HUES6 (cell line): ENCODE data around the gene LILRA5.

Experiments used
- H3K27ac ChIP-seq: 2 replicates; pipeline ENCODE4 v1.7.0; 2013; ENCODE audit warnings: low read depth, mild to moderate bottlenecking, low read length, inconsistent platforms
- H3K27me3 ChIP-seq: 2 replicates; pipeline ENCODE4 v1.6.1; 2013; ENCODE audit warnings: low read length; ENCODE audit not compliant: control insufficient read depth, insufficient read depth
- H3K36me3 ChIP-seq: 2 replicates; pipeline ENCODE4 v1.6.1; 2013; ENCODE audit warnings: low read length; ENCODE audit not compliant: control insufficient read depth, insufficient read depth
- H3K4me1 ChIP-seq: 2 replicates; pipeline ENCODE4 v1.6.1; 2013; ENCODE audit warnings: low read length; ENCODE audit not compliant: control insufficient read depth, insufficient read depth
- H3K4me3 ChIP-seq: 2 replicates; pipeline ENCODE4 v1.5.1; 2013; ENCODE audit warnings: low read depth, low read length
- H3K9ac ChIP-seq: one replicate; pipeline ENCODE4 v1.6.1; 2013; ENCODE audit warnings: mild to moderate bottlenecking, low read length
- H3K9me3 ChIP-seq: 2 replicates; pipeline ENCODE4 v1.6.1; 2013; ENCODE audit warnings: low read depth, low read length; ENCODE audit not compliant: control insufficient read depth, insufficient read depth

The LILRA5 gene

GRCh38 chr19:54345938-54346386 is 33.0 kb upstream of the LILRA5 start:
- no peak overlapping the region for H3K9ac ChIP-seq
- no peak overlapping the region for H3K27ac ChIP-seq
- no peaks in the 10 kb centered on the region for H3K9me3 ChIP-seq
- H3K4me3 ChIP-seq: no peak overlapping the region
- peaks cover 15% of the 10 kb centered on the region for H3K27me3 ChIP-seq
- no peaks in the 10 kb centered on the region for H3K36me3 ChIP-seq
- no peaks in the 10 kb centered on the region for H3K4me1 ChIP-seq

- Histone ChIP-seq H3K9me3 (no peaks in the 10 kb centered on the region), H3K27ac (no peak overlapping the region), H3K4me1 (no peaks in the 10 kb centered on the region), H3K27me3 (peaks cover 9% of the 10 kb centered on the region), H3K4me3 (no peak overlapping the region), H3K9ac (no peak overlapping the region), H3K36me3 (no peaks in the 10 kb centered on the region)
These were observed 30.9 kb upstream of the LILRA5 start for GRCh38 chr19:54343868-54344267.

GRCh38 chr19:54341295-54341694 is 28.3 kb upstream of the LILRA5 start:
- no peak overlapping the region for H3K27ac ChIP-seq
- H3K27me3 ChIP-seq: no peaks in the 10 kb centered on the region
- no peak overlapping the region for H3K4me3 ChIP-seq
- no peaks in the 10 kb centered on the region for H3K9me3 ChIP-seq
- H3K4me1 ChIP-seq: peaks cover 5% of the 10 kb centered on the region; the same call in 1 of the 2 replicates
- no peak overlapping the region for H3K9ac ChIP-seq
- H3K36me3 ChIP-seq: no peaks in the 10 kb centered on the region

- no peaks in the 10 kb centered on the region for H3K36me3 ChIP-seq
- H3K4me3 ChIP-seq: no peak overlapping the region
- H3K27ac ChIP-seq: no peak overlapping the region
- H3K4me1 ChIP-seq: peaks cover 5% of the 10 kb centered on the region; the same call in 1 of the 2 replicates
- H3K27me3 ChIP-seq: no peaks in the 10 kb centered on the region
- no peaks in the 10 kb centered on the region for H3K9me3 ChIP-seq
- H3K9ac ChIP-seq: no peak overlapping the region
These were observed 26.8 kb upstream of the LILRA5 start for GRCh38 chr19:54339646-54340358.

- Histone ChIP-seq H3K36me3 (no peaks in the 10 kb centered on the region), H3K27ac (no peak overlapping the region), H3K9me3 (no peaks in the 10 kb centered on the region), H3K27me3 (no peaks in the 10 kb centered on the region), H3K9ac (no peak overlapping the region), H3K4me1 (peaks cover 5% of the 10 kb centered on the region; the same call in 1 of the 2 replicates), H3K4me3 (no peak overlapping the region)
These were observed 25.6 kb upstream of the LILRA5 start for GRCh38 chr19:54338521-54338920.

GRCh38 chr19:54337858-54338230 is 24.9 kb upstream of the LILRA5 start:
- H3K4me3 ChIP-seq: no peak overlapping the region
- no peaks in the 10 kb centered on the region for H3K36me3 ChIP-seq
- H3K9ac ChIP-seq: no peak overlapping the region
- no peak overlapping the region for H3K27ac ChIP-seq
- no peaks in the 10 kb centered on the region for H3K27me3 ChIP-seq
- no peaks in the 10 kb centered on the region for H3K9me3 ChIP-seq
- H3K4me1 ChIP-seq: peaks cover 5% of the 10 kb centered on the region; the same call in 1 of the 2 replicates

GRCh38 chr19:54336893-54337857 is 24.2 kb upstream of the LILRA5 start:
- H3K9me3 ChIP-seq: no peaks in the 10 kb centered on the region
- H3K9ac ChIP-seq: no peak overlapping the region
- H3K27me3 ChIP-seq: no peaks in the 10 kb centered on the region
- H3K4me3 ChIP-seq: no peak overlapping the region
- no peaks in the 10 kb centered on the region for H3K36me3 ChIP-seq
- peaks cover 5% of the 10 kb centered on the region; the same call in 1 of the 2 replicates for H3K4me1 ChIP-seq
- no peak overlapping the region for H3K27ac ChIP-seq

- Histone ChIP-seq H3K36me3 (no peaks in the 10 kb centered on the region), H3K4me1 (peaks cover 5% of the 10 kb centered on the region; the same call in 1 of the 2 replicates), H3K9ac (no peak overlapping the region), H3K9me3 (no peaks in the 10 kb centered on the region), H3K4me3 (no peak overlapping the region), H3K27ac (no peak overlapping the region), H3K27me3 (no peaks in the 10 kb centered on the region)
These were observed 23.3 kb upstream of the LILRA5 start for GRCh38 chr19:54335979-54336892.

- Histone ChIP-seq H3K9me3 (no peaks in the 10 kb centered on the region), H3K27ac (no peak overlapping the region), H3K4me1 (peaks cover 5% of the 10 kb centered on the region; the same call in 1 of the 2 replicates), H3K27me3 (no peaks in the 10 kb centered on the region), H3K4me3 (no peak overlapping the region), H3K36me3 (no peaks in the 10 kb centered on the region), H3K9ac (no peak overlapping the region)
These were observed 22.2 kb upstream of the LILRA5 start for GRCh38 chr19:54335164-54335563.

GRCh38 chr19:54333586-54334298 is 20.8 kb upstream of the LILRA5 start:
- Histone ChIP-seq H3K4me3 (no peak overlapping the region), H3K9me3 (no peaks in the 10 kb centered on the region), H3K4me1 (peaks cover 5% of the 10 kb centered on the region; the same call in 1 of the 2 replicates), H3K27ac (no peak overlapping the region), H3K27me3 (no peaks in the 10 kb centered on the region), H3K36me3 (no peaks in the 10 kb centered on the region), H3K9ac (no peak overlapping the region)
